Measurements from ENCODE around the gene EGFR. TPM values are rescaled to one million over a fixed set of nuclear protein-coding genes. Genes with fewer than 3 reads are reported as not detected.

Gene EGFR
- polyA plus RNA-seq, 1 of the 3 experiments (the other 2 are of a cell fraction), result 37.6 TPM

- Histone ChIP-seq H2AFZ (ENCODE audit: low read depth) (no peak overlapping the region), H3K36me3 (replicated peaks in 1 of 2; ENCODE audit: control insufficient read depth in 1 of 2, insufficient read depth in 2 of 2, low read length in 1 of 2) (peaks cover 2 to 28% of the 10 kb centered on the region in 2 experiments), H3K27ac (ENCODE audit: low read depth in 2 of 2, low read length in 1 of 2) (no peak overlapping the region), H3K4me3 (ENCODE audit: low read depth in 2 of 2, low read length in 1 of 2) (no peak overlapping the region), H3K27me3 (ENCODE audit: insufficient read depth) (no peaks in the 10 kb centered on the region), H3K79me2 (ENCODE audit: insufficient read depth) (peaks cover 99% of the 10 kb centered on the region), H3K9ac (no peak overlapping the region), H3K9me2 (no peaks in the 10 kb centered on the region), H3K4me2 (no peak overlapping the region), H3K9me3 (no peaks in the 10 kb centered on the region), H4K20me1 (ENCODE audit: insufficient read depth) (peaks cover 96% of the 10 kb centered on the region), H3F3A (replicated peaks; ENCODE audit: insufficient read depth) (peaks cover 9% of the 10 kb centered on the region), H3K4me1 (ENCODE audit: control insufficient read depth in 1 of 2, insufficient read depth in 2 of 2, low read depth in 1 of 2, low read length in 1 of 2) (peaks cover 0 to 14% of the 10 kb centered on the region in 2 experiments; a peak in 2 of 4 replicates)
- TF ChIP-seq SMC3 (IDR thresholded peaks at IDR 0.05; ENCODE audit: low read depth, low read length) (no peak), NFIC (IDR thresholded peaks at IDR 0.05; ENCODE audit: borderline replicate concordance) (no peak), TEAD4 (IDR thresholded peaks at IDR 0.05; ENCODE audit: borderline replicate concordance, insufficient read depth) (no peak), REST (IDR thresholded peaks at IDR 0.05; ENCODE audit: low read depth, low read length) (no peak), NRF1 (IDR thresholded peaks at IDR 0.05; ENCODE audit: low read depth, low read length) (no peak), PBX3 (IDR thresholded peaks at IDR 0.05) (no peak), GATA2 (CRISPR knock-in tag; IDR thresholded peaks at IDR 0.05) (no peak), IRF3 (IDR thresholded peaks at IDR 0.05; ENCODE audit: low read depth, low read length) (no peak), FOSL2 (IDR thresholded peaks at IDR 0.05; ENCODE audit: borderline replicate concordance, low read depth) (no peak), EP300 (IDR thresholded peaks at IDR 0.05; ENCODE audit: borderline replicate concordance in 1 of 2, low read depth in 1 of 2, low read length in 1 of 2) (no peak), RFX5 (IDR thresholded peaks at IDR 0.05; ENCODE audit: low read length) (no peak), YY1 (IDR thresholded peaks at IDR 0.05; ENCODE audit: low read depth) (no peak), MXI1 (IDR thresholded peaks at IDR 0.05; ENCODE audit: low read depth, low read length) (no peak), JUND (IDR thresholded peaks at IDR 0.05) (no peak), SIN3A (IDR thresholded peaks at IDR 0.05; ENCODE audit: borderline replicate concordance, low read depth, low read length) (no peak), EZH2phosphoT487 (IDR thresholded peaks at IDR 0.05; ENCODE audit: borderline replicate concordance, low read depth) (no peak), RCOR1 (IDR thresholded peaks at IDR 0.05; ENCODE audit: low read length) (no peak), RAD21 (IDR thresholded peaks at IDR 0.05; ENCODE audit: low read length) (no peak), GABPA (IDR thresholded peaks at IDR 0.05; ENCODE audit: low read depth) (no peak)
- DNase-seq, result no peak
- ChIA-PET CTCF (interaction anchor here (1.3 to 9.9 kb wide), 2 partner anchors 10 to 208 kb away, joined by 4 to 67 read pairs; no protein-coding TSS in a partner anchor), POLR2A (no interaction called here)
- 95% methylated on average over 7 of the region's 7 CpGs for WGBS (ENCODE audit: low lambda C conversion rate)
Observed at GRCh38 chr7:55046582-55047342, 27.9 kb downstream of the EGFR start.

Measured in SK-N-SH (cell line).